Neural cell (in vitro differentiated cells): ENCODE results near the gene NCBP2L. TPM values are rescaled to one million over a fixed set of nuclear protein-coding genes. Genes with fewer than 3 reads are reported as not detected.

ENCODE experiments used
- H2AFZ ChIP-seq: fragments of 200-600, 300-800 bp; sonication (generic), shearing (Covaris generic); 2 replicates; pipeline ENCODE4 v1.6.0; 2014; ENCODE audit warnings: low read depth, mild to moderate bottlenecking, antibody characterized with exemption, low read length, moderate library complexity
- H3F3A ChIP-seq: fragments of 200-600 bp; shearing (Covaris generic); 2 replicates; pipeline ENCODE4 v1.6.1; 2016; ENCODE audit warnings: mild to moderate bottlenecking, moderate library complexity, mixed read lengths, antibody characterized with exemption, low read length; ENCODE audit not compliant: insufficient read depth, poor library complexity, severe bottlenecking
- H3K27ac ChIP-seq: fragments of 200-600, 300-800 bp; sonication (generic), shearing (Covaris generic); 2 replicates; pipeline ENCODE4 v1.5.1; 2014; ENCODE audit warnings: mild to moderate bottlenecking, low read length, moderate library complexity
- H3K27me3 ChIP-seq: fragments of 300-800, 200-600 bp; sonication (generic), shearing (Covaris generic); 2 replicates; pipeline ENCODE4 v1.6.0; 2014; ENCODE audit warnings: mild to moderate bottlenecking, low read depth, low read length, moderate library complexity; ENCODE audit not compliant: insufficient read depth
- H3K36me3 ChIP-seq: fragments of 300-800, 200-600 bp; sonication (generic), shearing (Covaris generic); 2 replicates; pipeline ENCODE4 v1.5.1; 2014; ENCODE audit warnings: mild to moderate bottlenecking, antibody characterized with exemption, low read length, moderate library complexity; ENCODE audit not compliant: insufficient read depth
- H3K4me2 ChIP-seq: fragments of 300-800, 200-600 bp; sonication (generic), shearing (Covaris generic); 2 replicates; pipeline ENCODE4 v1.6.0; 2014; ENCODE audit warnings: mild to moderate bottlenecking, low read length
- H3K4me3 ChIP-seq: fragments of 300-800, 200-600 bp; sonication (generic), shearing (Covaris generic); 2 replicates; pipeline ENCODE4 v1.5.1; 2014; ENCODE audit warnings: mild to moderate bottlenecking, low read length, moderate library complexity
- H3K79me2 ChIP-seq: fragments of 200-600 bp; shearing (Covaris generic); replicated peaks from 2 replicates; pipeline ENCODE4 v1.6.0; 2014; ENCODE audit warnings: mild to moderate bottlenecking, low read length, moderate library complexity; ENCODE audit not compliant: insufficient read depth
- H3K9ac ChIP-seq: fragments of 300-800, 200-600 bp; sonication (generic), shearing (Covaris generic); 2 replicates; pipeline ENCODE4 v1.6.1; 2016; ENCODE audit warnings: mild to moderate bottlenecking, low read length, mixed read lengths
- H3K9me2 ChIP-seq: fragments of 200-600 bp; shearing (Covaris generic); 2 replicates; pipeline ENCODE4 v1.6.1; 2016; ENCODE audit warnings: mild to moderate bottlenecking, low read length, mixed read lengths; ENCODE audit not compliant: insufficient read depth
- H3K9me3 ChIP-seq: fragments of 200-600, 300-800 bp; sonication (generic), shearing (Covaris generic); 2 replicates; pipeline ENCODE4 v1.6.1; 2016; ENCODE audit warnings: mild to moderate bottlenecking, mixed run types, low read length, moderate library complexity, mixed read lengths
- H4K20me1 ChIP-seq: fragments of 200-600 bp; shearing (Covaris generic); 2 replicates; pipeline ENCODE4 v1.6.1; 2016; ENCODE audit warnings: mild to moderate bottlenecking, mixed run types; ENCODE audit not compliant: insufficient read depth
- EP300 ChIP-seq: fragments of 450-650 bp; conservative IDR thresholded peaks from 2 replicates; pipeline ENCODE4 v1.6.1; 2014; ENCODE audit warnings: antibody characterized with exemption, mild to moderate bottlenecking, moderate library complexity; ENCODE audit not compliant: poor library complexity, severe bottlenecking
- EZH2 ChIP-seq: fragments of 200-600, 300-800 bp; shearing (Covaris generic), sonication (generic); IDR thresholded peaks from 2 replicates; pipeline ENCODE4 v1.6.1; 2014; ENCODE audit warnings: antibody characterized with exemption, low read length, borderline replicate concordance, mild to moderate bottlenecking; ENCODE audit not compliant: insufficient read depth, poor library complexity, severe bottlenecking
- MXI1 ChIP-seq: fragments of 450-650 bp; conservative IDR thresholded peaks from 2 replicates; pipeline ENCODE4 v1.6.1; 2014; ENCODE audit warnings: antibody characterized with exemption, mild to moderate bottlenecking; ENCODE audit not compliant: poor library complexity, severe bottlenecking
- POLR2AphosphoS5 ChIP-seq: IDR thresholded peaks from 2 replicates; pipeline ENCODE4 v1.6.1; 2012
- RAD21 ChIP-seq: fragments of 450-650 bp; conservative IDR thresholded peaks from 2 replicates; pipeline ENCODE4 v1.6.1; 2014; ENCODE audit warnings: antibody characterized with exemption, mild to moderate bottlenecking, moderate library complexity
- SMC3 ChIP-seq: fragments of 450-650 bp; conservative IDR thresholded peaks from 2 replicates; pipeline ENCODE4 v1.6.1; 2014; ENCODE audit warnings: antibody characterized with exemption, mild to moderate bottlenecking, moderate library complexity; ENCODE audit not compliant: poor library complexity
- TAF1 ChIP-seq: IDR thresholded peaks from 2 replicates; pipeline ENCODE4 v1.6.1; 2012; ENCODE audit warnings: low read depth
- polyA plus RNA-seq: library from polyadenylated mRNA; depleted of rRNA; stranded (reverse); fragments of >200 nt; gene quantifications from 2 replicates; pipeline ENCODE4 v1.2.3, GENCODE V29; 2014
- TF ChIP-seq, protein P1 (sequence below): fragments of 450-650 bp; IDR thresholded peaks from 2 replicates; pipeline ENCODE4 v1.5.1; 2014; ENCODE audit warnings: antibody characterized with exemption, mild to moderate bottlenecking, moderate library complexity; ENCODE audit not compliant: poor library complexity, severe bottlenecking
- TF ChIP-seq, protein P2 (sequence below): IDR thresholded peaks from 2 replicates; pipeline ENCODE4 v1.6.1; 2012; ENCODE audit warnings: borderline replicate concordance

Gene NCBP2L
- polyA plus RNA-seq, 1 donor from 2014 or later: not detected

DNA sequence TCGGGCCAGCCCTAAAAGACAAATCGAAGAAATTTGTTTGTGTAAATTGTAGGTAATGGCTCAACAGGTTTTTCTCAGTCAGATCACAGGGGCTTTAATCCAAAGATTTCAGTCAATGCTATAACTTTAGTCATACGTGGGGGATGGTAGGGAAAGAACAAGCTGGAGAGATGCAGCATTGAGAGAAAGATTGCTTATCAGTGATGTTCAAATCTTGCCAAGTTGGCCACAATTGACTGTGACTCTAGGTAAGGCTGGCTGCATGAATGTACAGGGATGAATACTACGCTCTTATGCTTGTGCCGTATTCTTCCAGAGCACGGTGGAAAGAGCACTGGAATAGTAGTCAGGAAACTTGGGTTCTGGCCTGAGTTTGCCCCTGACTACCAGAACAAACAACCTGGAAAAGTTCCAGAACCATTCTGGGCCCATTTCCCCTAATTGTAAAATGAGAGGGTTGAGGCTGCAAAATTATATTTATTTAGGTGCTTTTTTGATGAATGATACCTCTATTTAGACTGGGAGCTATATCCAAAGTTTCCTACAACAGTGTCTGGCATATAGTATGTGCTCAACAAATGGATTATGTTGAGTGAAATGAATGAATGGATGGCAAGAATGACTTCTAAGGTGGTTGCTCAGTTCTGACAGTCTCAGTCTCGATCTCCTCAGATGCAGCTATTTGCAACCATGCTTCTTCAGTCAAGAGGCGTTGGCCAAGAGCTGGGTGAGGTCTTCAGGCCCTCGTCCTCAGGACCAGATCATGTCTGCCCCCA, 46.4 kb upstream of the NCBP2L start:
- H3F3A ChIP-seq: no peaks in the 10 kb centered on the region
- H3K4me2 ChIP-seq: no peak overlapping the region
- H3K4me3 ChIP-seq: no peak overlapping the region
- H3K9me2 ChIP-seq: no peaks in the 10 kb centered on the region
- no peaks in the 10 kb centered on the region for H3K36me3 ChIP-seq
- H4K20me1 ChIP-seq: no peaks in the 10 kb centered on the region
- no peaks in the 10 kb centered on the region for H3K27me3 ChIP-seq
- TF ChIP-seq EP300: no peak
- TF ChIP-seq RAD21: no peak
- TF ChIP-seq TAF1: no peak
- no peak for TF ChIP-seq SMC3
- TF ChIP-seq, protein P1, sequence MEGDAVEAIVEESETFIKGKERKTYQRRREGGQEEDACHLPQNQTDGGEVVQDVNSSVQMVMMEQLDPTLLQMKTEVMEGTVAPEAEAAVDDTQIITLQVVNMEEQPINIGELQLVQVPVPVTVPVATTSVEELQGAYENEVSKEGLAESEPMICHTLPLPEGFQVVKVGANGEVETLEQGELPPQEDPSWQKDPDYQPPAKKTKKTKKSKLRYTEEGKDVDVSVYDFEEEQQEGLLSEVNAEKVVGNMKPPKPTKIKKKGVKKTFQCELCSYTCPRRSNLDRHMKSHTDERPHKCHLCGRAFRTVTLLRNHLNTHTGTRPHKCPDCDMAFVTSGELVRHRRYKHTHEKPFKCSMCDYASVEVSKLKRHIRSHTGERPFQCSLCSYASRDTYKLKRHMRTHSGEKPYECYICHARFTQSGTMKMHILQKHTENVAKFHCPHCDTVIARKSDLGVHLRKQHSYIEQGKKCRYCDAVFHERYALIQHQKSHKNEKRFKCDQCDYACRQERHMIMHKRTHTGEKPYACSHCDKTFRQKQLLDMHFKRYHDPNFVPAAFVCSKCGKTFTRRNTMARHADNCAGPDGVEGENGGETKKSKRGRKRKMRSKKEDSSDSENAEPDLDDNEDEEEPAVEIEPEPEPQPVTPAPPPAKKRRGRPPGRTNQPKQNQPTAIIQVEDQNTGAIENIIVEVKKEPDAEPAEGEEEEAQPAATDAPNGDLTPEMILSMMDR: no peak
- TF ChIP-seq MXI1: no peak
- TF ChIP-seq, protein P2, sequence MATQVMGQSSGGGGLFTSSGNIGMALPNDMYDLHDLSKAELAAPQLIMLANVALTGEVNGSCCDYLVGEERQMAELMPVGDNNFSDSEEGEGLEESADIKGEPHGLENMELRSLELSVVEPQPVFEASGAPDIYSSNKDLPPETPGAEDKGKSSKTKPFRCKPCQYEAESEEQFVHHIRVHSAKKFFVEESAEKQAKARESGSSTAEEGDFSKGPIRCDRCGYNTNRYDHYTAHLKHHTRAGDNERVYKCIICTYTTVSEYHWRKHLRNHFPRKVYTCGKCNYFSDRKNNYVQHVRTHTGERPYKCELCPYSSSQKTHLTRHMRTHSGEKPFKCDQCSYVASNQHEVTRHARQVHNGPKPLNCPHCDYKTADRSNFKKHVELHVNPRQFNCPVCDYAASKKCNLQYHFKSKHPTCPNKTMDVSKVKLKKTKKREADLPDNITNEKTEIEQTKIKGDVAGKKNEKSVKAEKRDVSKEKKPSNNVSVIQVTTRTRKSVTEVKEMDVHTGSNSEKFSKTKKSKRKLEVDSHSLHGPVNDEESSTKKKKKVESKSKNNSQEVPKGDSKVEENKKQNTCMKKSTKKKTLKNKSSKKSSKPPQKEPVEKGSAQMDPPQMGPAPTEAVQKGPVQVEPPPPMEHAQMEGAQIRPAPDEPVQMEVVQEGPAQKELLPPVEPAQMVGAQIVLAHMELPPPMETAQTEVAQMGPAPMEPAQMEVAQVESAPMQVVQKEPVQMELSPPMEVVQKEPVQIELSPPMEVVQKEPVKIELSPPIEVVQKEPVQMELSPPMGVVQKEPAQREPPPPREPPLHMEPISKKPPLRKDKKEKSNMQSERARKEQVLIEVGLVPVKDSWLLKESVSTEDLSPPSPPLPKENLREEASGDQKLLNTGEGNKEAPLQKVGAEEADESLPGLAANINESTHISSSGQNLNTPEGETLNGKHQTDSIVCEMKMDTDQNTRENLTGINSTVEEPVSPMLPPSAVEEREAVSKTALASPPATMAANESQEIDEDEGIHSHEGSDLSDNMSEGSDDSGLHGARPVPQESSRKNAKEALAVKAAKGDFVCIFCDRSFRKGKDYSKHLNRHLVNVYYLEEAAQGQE: no peak
- no peak for TF ChIP-seq EZH2
- no peak overlapping the region for H3K9ac ChIP-seq
- H3K79me2 ChIP-seq: no peaks in the 10 kb centered on the region
- H3K27ac ChIP-seq: no peak overlapping the region
- no peak overlapping the region for H2AFZ ChIP-seq
- H3K9me3 ChIP-seq: no peaks in the 10 kb centered on the region

DNA sequence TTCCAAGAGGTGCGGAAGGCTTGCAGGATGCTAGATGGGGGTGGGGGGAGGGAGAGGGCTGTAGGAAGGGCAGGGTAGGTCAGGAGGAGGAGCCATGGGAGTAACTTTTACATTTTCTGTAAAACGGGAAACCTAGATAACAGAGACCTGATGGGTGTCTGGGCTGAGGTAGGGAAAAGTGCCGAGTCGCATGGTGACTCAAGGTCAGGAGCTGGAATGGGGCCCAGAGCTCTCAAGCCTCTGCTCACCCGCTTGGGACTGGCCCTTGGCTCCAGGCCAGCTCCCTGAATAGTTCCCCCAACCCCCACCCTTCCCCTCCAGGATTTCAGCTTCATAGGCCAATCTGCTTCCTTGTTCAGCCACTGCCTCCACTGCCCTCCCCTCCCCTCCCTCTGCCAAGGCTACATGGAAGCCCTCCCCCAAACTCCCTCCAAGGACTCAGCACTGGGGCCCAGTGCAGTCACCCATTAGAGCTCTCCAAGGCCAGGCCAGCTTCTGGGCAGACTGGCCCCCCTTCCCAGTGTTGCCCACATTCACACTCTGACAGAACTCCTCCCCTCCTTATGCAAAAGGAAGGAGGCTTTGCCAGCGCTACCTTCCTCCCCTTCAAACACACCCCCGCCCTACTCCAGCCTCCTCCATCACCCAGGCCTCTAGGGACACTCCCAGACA, 45.6 kb upstream of the NCBP2L start:
- Histone ChIP-seq H3K4me3 (no peak overlapping the region), H3K9me2 (no peaks in the 10 kb centered on the region), H3F3A (no peaks in the 10 kb centered on the region), H3K27ac (no peak overlapping the region), H3K9me3 (no peaks in the 10 kb centered on the region), H2AFZ (no peak overlapping the region), H4K20me1 (no peaks in the 10 kb centered on the region), H3K36me3 (no peaks in the 10 kb centered on the region), H3K79me2 (no peaks in the 10 kb centered on the region), H3K9ac (no peak overlapping the region), H3K4me2 (no peak overlapping the region), H3K27me3 (no peaks in the 10 kb centered on the region)
- TF ChIP-seq EP300 (no peak), POLR2AphosphoS5 (no peak), EZH2 (no peak), MXI1 (no peak), TAF1 (no peak), SMC3 (no peak), RAD21 (no peak)
- TF ChIP-seq, protein P2: no peak
- TF ChIP-seq, protein P1: no peak
